Fibroblast of pulmonary artery (primary cell): ENCODE data around the gene NIFK.

ENCODE experiments used
- DNase-seq: peaks from one replicate; pipeline ENCODE4 v3.0.0-alpha.2; 2010; ENCODE audit warnings: low read depth
- H3K4me3 ChIP-seq: replicated peaks from 2 replicates; pipeline ENCODE4 v1.5.1; 2011; ENCODE audit warnings: low read depth, mild to moderate bottlenecking, control low read depth, low read length, moderate library complexity
- TF ChIP-seq, protein P1 (sequence below): IDR thresholded peaks from 2 replicates; pipeline ENCODE4 v1.5.1; 2011; ENCODE audit warnings: mild to moderate bottlenecking, control low read depth, low read length, inconsistent platforms; ENCODE audit errors: missing control alignments

Gene NIFK

DNA sequence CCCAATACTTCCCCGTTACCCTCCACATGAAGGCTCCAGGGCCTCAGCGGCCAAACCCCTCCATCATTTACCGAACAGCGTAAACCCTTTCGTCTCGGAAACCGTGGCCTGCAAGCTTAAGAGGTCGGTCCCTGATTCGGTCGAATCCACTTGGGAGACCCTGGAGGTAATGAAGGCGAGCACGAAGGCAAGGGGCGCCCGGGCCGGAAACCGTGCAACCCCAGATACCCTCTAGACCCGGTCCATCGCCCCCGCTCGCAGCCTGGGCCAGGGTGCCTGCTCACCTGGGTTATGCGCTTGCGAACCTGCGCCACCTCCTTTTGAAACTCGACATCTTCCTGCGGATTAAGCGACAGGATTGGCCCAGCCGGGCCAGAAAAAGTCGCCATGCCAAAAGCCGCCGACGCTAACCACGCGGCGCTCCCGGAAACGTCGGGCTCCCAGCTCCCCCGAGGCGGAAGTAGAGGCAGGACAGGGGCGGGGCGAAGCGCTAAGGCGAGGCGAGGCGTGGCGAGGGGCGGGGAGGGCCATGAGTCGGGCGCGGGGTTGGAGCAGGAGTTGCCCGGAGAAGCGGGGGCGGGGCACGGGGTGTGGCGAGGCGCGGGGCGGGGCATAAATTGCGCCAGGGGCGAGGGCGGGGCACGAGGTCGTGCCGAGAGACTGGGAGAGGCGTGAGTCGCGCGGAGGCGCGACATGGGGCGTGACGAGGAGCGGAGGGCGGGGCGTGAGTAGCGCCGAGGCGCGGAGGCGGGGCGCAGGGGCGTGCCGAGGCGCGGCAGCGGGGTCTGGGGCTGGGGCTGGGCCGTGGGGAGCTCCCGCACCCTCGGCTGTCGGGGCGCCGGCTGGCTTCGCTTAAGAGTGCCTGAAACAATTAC, at the start of gene NIFK:
TSS of gene NIFK (minus strand) at position 414 of the 875 bp plus-strand sequence. CDS start at position 389, 25 bp downstream.
- peak; percentile 98 for DNase-seq
- peak within 1 kb of the TSS; percentile 68 for H3K4me3 ChIP-seq
- TF ChIP-seq, protein P1, sequence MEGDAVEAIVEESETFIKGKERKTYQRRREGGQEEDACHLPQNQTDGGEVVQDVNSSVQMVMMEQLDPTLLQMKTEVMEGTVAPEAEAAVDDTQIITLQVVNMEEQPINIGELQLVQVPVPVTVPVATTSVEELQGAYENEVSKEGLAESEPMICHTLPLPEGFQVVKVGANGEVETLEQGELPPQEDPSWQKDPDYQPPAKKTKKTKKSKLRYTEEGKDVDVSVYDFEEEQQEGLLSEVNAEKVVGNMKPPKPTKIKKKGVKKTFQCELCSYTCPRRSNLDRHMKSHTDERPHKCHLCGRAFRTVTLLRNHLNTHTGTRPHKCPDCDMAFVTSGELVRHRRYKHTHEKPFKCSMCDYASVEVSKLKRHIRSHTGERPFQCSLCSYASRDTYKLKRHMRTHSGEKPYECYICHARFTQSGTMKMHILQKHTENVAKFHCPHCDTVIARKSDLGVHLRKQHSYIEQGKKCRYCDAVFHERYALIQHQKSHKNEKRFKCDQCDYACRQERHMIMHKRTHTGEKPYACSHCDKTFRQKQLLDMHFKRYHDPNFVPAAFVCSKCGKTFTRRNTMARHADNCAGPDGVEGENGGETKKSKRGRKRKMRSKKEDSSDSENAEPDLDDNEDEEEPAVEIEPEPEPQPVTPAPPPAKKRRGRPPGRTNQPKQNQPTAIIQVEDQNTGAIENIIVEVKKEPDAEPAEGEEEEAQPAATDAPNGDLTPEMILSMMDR, result no peak

DNA sequence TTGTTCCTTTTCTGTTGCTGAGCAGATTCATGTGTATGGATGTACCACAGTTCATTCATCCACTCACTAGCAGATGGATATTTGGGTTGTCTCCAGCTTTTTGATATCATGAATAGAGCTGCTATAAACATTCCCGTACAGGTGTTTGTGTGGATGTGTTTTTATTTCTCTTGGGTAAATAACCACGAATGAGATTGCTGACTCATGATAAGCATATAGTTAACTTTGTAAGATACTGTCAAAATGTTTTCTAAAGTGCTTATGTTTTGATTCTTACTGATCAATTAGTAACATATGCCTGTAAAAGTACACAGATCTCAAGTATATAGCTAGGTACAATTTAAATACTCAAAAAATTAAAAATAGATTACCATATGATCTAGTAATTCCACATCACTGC, 46.5 kb upstream of the NIFK start:
- no peak for DNase-seq
- TF ChIP-seq, protein P1, result no peak
- H3K4me3 ChIP-seq, result no peak overlapping the region

DNA sequence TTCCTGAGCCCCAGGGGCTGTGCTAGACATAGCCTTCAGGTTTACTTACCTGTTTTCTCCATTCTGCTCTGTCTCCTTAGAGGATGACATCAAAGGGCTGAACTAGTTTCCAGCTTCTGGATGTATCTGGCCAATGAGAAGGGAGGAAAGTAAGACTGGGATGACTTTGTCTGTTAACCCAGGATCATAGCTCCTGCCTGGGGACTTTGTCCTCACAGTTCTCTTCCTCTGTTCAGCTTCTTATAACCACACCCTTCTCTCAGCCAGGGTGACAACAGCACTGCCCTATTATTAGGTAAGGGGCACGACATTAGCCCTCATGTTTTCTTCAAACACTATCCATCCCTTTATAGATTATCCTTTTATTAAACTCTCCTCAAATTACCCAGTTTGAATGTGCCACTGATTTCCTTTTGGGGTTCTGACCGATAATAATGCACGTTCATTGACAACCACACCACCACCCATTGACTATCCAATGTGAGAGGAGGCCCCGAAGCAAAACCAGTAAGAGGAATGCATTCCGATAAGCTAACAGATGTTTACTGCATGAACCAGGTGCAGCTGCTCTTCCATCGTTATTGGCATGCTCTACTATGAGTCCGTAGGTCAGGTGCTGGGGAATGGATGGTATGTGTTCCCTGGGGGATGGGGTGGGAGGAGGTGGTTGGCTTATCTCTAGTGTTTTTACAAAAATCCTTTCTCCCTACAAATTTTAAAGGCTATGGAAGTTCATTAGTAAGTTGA, 42.2 kb upstream of the NIFK start:
- no peak for DNase-seq
- TF ChIP-seq, protein P1, result no peak
- H3K4me3 ChIP-seq, result no peak overlapping the region

DNA sequence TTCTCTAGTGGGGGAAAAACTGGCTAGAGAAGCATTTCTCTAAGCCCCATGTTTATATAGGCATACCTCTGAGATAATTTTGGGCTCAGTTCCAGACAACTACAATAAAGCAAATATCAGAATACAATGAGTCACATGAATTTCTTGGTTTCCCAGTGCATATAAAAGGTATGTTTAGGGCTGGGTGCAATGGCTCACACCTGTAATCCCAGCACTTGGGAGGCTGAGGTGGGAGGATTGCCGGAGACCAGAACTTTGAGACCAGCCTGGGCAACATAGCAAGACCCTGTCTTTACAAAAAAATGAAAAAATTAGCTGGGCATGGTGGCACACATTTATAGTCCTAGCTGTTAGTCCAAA, 41.0 kb upstream of the NIFK start:
- DNase-seq, result peak; percentile 69
- H3K4me3 ChIP-seq, result no peak overlapping the region
- TF ChIP-seq, protein P1, result no peak

DNA sequence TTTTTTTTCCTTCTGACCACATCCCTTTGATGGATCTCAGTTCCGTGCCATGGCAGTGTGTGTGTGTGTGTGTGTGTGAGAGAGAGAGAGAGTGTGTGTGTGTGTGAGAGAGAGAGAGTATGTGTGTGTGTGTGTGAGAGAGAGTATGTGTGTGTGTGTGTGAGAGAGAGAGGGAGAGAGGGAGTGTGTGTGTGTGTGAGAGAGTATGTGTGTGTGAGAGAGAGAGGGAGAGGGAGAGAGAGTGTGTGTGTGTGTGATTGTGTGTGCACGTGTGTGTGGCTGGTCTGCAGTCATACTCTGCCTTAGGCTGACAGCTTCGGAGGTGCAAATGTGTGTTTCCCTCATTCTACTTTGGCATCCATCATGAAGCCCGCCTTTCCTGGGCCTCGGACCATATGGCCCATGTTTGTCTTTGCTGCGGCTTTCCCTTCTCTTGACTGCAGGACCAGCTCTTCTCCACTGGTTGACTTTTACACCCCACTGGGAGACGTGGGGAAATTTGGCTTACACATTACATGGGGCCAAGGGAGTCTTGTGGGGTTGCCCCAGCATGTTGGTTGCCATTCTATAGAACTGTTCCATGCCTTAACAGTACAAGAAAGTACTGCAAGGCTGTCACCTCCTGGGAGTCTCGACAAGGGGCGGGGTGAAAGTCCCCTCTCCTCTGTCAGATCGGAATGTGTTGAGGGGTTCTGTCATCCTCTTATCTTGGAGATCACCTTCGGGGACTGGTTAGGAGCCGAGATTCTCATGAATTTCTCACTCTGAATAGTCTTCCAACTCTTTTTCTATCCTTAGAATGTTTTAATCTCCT, 40.4 kb upstream of the NIFK start:
- DNase-seq, result no peak
- no peak overlapping the region for H3K4me3 ChIP-seq

DNA sequence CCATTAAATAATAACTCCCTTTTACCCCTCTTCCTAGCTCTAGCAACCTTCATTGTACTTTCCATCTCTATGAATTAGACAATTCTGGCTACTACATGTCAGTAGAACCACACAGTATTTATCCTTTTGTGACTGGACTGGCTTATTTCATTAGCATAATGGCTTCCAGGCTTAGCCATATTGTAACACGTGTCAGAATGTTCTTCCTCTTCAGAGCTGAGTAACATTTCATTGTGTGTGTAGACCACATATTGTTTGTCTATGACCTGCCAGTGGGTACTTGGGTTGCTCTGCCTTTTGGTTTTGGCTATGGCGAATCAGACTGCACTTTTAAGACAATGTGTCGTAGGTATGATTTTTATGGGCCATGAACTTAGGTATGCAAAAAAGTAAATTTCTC, 39.7 kb upstream of the NIFK start:
- TF ChIP-seq, protein P1, result no peak

More for the DNA sequence above, 40.4 kb upstream of the NIFK start:
- TF ChIP-seq, protein P1, result no peak

More for the DNA sequence above, 39.7 kb upstream of the NIFK start:
- no peak for DNase-seq
- H3K4me3 ChIP-seq, result no peak overlapping the region
